ENCODE results near the gene BPTF. TPM values are rescaled to one million over a fixed set of nuclear protein-coding genes. Genes with fewer than 3 reads are reported as not detected.

Gene BPTF
- total RNA-seq, 3 donors from 2014 or later (not counting 1 experiment from before 2014, with no cell fraction given) = 168 to 205 (median 193) TPM

DNA sequence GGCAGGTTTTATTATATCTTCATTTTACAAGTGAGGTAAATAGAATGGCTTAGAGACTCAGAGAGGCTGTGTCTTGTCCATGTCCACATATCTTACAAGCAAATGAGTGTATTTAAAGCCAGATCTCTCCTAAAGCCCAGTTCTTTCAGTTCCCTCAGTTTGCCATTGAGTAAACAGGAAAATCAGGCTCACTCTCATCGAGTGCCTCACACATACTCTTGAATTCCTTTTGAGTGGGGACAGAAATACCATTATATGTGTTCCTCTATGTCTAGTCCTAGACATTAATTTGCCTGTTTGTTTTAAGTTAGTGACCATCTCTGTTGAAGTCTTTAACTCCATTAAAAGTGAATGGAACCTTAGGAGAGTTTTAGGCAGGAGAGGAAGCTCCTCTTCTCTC lies 40.1 kb downstream of the BPTF start:
- intact Hi-C loops (cut with micrococcal nuclease) = no loop called here
- Mint-ChIP-seq H3K9me3 (no peaks in the 10 kb centered on the region), H3K4me3 (no peak overlapping the region), H3K27me3 (ENCODE audit: low read depth in 2 of 2) (no peaks in the 10 kb centered on the region), H3K27ac (peak overlapping the region; percentile 25 to 48), H3K4me1 (peaks cover 55 to 63% of the 10 kb centered on the region in 2 donors), H3K36me3 (no peaks in the 10 kb centered on the region)
- DNase-seq (no peak), ATAC-seq (no peak)
- Histone ChIP-seq H3K4me3 (ENCODE audit: low read length) (no peak overlapping the region), H3K27ac (ENCODE audit: low read length) (no peak overlapping the region), H3K4me1 (ENCODE audit: control insufficient read depth, insufficient read depth, low read length) (peaks cover 11% of the 10 kb centered on the region), H3K9me3 (ENCODE audit: control insufficient read depth, insufficient read depth, low read length) (no peaks in the 10 kb centered on the region), H3K27me3 (ENCODE audit: control insufficient read depth, insufficient read depth, low read length) (no peaks in the 10 kb centered on the region), H3K36me3 (ENCODE audit: control insufficient read depth, insufficient read depth, low read length) (peaks cover 4% of the 10 kb centered on the region)
- WGBS (ENCODE audit: insufficient coverage) = no CpG with 5 or more reads among the region's 1 CpG
- TF ChIP-seq, protein P1, sequence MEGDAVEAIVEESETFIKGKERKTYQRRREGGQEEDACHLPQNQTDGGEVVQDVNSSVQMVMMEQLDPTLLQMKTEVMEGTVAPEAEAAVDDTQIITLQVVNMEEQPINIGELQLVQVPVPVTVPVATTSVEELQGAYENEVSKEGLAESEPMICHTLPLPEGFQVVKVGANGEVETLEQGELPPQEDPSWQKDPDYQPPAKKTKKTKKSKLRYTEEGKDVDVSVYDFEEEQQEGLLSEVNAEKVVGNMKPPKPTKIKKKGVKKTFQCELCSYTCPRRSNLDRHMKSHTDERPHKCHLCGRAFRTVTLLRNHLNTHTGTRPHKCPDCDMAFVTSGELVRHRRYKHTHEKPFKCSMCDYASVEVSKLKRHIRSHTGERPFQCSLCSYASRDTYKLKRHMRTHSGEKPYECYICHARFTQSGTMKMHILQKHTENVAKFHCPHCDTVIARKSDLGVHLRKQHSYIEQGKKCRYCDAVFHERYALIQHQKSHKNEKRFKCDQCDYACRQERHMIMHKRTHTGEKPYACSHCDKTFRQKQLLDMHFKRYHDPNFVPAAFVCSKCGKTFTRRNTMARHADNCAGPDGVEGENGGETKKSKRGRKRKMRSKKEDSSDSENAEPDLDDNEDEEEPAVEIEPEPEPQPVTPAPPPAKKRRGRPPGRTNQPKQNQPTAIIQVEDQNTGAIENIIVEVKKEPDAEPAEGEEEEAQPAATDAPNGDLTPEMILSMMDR (IDR thresholded peaks at IDR 0.05) = no peak

DNA sequence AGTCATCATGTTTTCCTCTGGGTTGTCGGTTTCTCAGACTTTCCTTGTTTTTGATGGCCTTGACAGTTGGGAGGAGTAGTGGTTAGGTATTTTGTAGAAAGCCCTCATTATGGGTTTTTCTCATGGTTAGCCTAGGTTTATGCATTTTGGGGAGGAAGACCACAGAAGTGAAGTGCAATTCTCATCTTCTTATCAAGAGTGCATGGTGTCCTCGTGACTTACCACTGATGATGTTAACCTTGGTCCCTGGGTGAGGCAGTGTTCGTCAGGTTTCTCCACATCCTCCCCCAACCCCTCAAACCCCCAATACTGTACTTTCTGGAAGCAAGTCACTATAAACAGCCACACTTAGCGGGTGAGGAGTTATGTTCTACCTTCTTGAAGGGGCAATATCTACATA lies 42.3 kb downstream of the BPTF start:
- Histone ChIP-seq H3K4me1 (ENCODE audit: control insufficient read depth, insufficient read depth, low read length) (peaks cover 11% of the 10 kb centered on the region), H3K4me3 (ENCODE audit: low read length) (no peak overlapping the region), H3K27ac (ENCODE audit: low read length) (no peak overlapping the region), H3K9me3 (ENCODE audit: control insufficient read depth, insufficient read depth, low read length) (no peaks in the 10 kb centered on the region), H3K36me3 (ENCODE audit: control insufficient read depth, insufficient read depth, low read length) (peaks cover 4% of the 10 kb centered on the region), H3K27me3 (ENCODE audit: control insufficient read depth, insufficient read depth, low read length) (no peaks in the 10 kb centered on the region)
- H3K27ac Mint-ChIP-seq = peak overlapping the region; percentile 74 to 81
- DNase-seq (peak in 1 of 2 donors; percentile 41), ATAC-seq (peak; percentile 76 to 97 (median 90))
- WGBS (ENCODE audit: insufficient coverage) = 37% methylated on average over 3 of the region's 4 CpGs
- TF ChIP-seq, protein P1 (IDR thresholded peaks at IDR 0.05) = no peak
- intact Hi-C loops (cut with micrococcal nuclease) = no loop called here
- no peaks in the 10 kb centered on the region for H3K36me3 Mint-ChIP-seq
- H3K9me3 Mint-ChIP-seq = no peaks in the 10 kb centered on the region
- H3K4me3 Mint-ChIP-seq = peak overlapping the region; percentile 32
- peaks cover 39 to 47% of the 10 kb centered on the region in 2 donors for H3K4me1 Mint-ChIP-seq
- H3K27me3 Mint-ChIP-seq (ENCODE audit: low read depth in 2 of 2) = no peaks in the 10 kb centered on the region

DNA sequence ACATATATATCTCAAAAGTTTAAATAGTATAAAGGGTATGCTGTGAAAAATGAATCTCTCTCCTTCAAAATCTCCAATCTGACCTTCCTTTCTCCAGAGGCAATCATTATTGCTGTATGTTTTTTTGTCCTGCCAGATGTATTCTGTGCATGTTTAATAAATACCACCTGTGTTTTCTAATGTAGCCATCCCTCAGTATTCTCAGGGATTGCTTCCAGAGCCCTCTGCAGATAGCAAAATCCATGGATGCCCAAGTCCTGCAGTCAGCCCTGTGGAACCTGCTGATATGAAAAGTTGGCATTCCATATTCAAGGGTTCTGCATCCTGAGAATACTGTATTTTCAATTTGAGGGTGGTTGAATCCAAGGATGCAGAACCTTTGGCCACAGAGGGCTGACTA lies 42.9 kb downstream of the BPTF start:
- Mint-ChIP-seq H3K4me3 (no peak overlapping the region), H3K4me1 (peaks cover 33 to 42% of the 10 kb centered on the region in 2 donors), H3K36me3 (no peaks in the 10 kb centered on the region), H3K27ac (peak overlapping the region; percentile 74 to 81), H3K27me3 (ENCODE audit: low read depth in 2 of 2) (no peaks in the 10 kb centered on the region), H3K9me3 (no peaks in the 10 kb centered on the region)
- intact Hi-C loops (cut with micrococcal nuclease) = no loop called here
- ATAC-seq (no peak), DNase-seq (no peak)
- H3K36me3 ChIP-seq (ENCODE audit: control insufficient read depth, insufficient read depth, low read length) = peaks cover 4% of the 10 kb centered on the region
- no peaks in the 10 kb centered on the region for H3K27me3 ChIP-seq (ENCODE audit: control insufficient read depth, insufficient read depth, low read length)
- no peak overlapping the region for H3K27ac ChIP-seq (ENCODE audit: low read length)
- no peak overlapping the region for H3K4me3 ChIP-seq (ENCODE audit: low read length)
- H3K9me3 ChIP-seq (ENCODE audit: control insufficient read depth, insufficient read depth, low read length) = no peaks in the 10 kb centered on the region
- TF ChIP-seq, protein P1 (IDR thresholded peaks at IDR 0.05) = no peak
- peaks cover 11% of the 10 kb centered on the region for H3K4me1 ChIP-seq (ENCODE audit: control insufficient read depth, insufficient read depth, low read length)

DNA sequence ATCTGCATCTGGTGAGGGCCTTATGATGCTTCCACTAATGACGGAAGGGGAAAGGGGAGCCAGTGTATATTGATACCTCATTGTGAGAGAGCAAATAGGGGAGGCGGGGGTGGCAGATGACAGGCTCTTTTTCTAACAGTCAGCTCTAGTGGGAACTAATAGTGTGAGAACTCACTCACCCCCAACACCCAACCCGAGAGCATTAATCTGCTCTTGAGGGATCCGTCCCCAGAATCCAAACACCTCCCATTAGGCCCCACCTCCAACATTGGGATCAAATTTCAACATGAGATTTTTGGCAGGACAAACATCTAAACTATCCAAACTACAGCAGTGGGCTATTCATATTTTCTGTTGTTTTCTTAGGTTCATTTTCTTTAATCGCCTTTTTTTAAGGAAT lies 54.4 kb downstream of the BPTF start:
- H3K9me3 Mint-ChIP-seq = no peaks in the 10 kb centered on the region
- Histone ChIP-seq H3K36me3 (ENCODE audit: control insufficient read depth, insufficient read depth, low read length) (peaks cover 31% of the 10 kb centered on the region), H3K4me1 (ENCODE audit: control insufficient read depth, insufficient read depth, low read length) (no peaks in the 10 kb centered on the region), H3K27ac (ENCODE audit: low read length) (no peak overlapping the region), H3K4me3 (ENCODE audit: low read length) (no peak overlapping the region), H3K9me3 (ENCODE audit: control insufficient read depth, insufficient read depth, low read length) (no peaks in the 10 kb centered on the region), H3K27me3 (ENCODE audit: control insufficient read depth, insufficient read depth, low read length) (no peaks in the 10 kb centered on the region)
- 96% methylated on average over 4 of the region's 5 CpGs for WGBS (ENCODE audit: insufficient coverage)
- ATAC-seq (no peak), DNase-seq (no peak)
- no peaks in the 10 kb centered on the region for H3K36me3 Mint-ChIP-seq
- no peaks in the 10 kb centered on the region for H3K27me3 Mint-ChIP-seq (ENCODE audit: low read depth in 2 of 2)
- no peak overlapping the region for H3K4me3 Mint-ChIP-seq
- TF ChIP-seq, protein P1 (IDR thresholded peaks at IDR 0.05) = no peak
- H3K4me1 Mint-ChIP-seq = peaks cover 11 to 12% of the 10 kb centered on the region in 2 donors
- intact Hi-C loops (cut with micrococcal nuclease) = no loop called here
- peak overlapping the region; percentile 0 to 68 for H3K27ac Mint-ChIP-seq

Data from natural killer cell (primary cell).